ENCODE data around the gene FOCAD.
A peak's percentile ranks its signal among the peaks of the same experiment; 100 is the strongest.

The FOCAD gene

DNA sequence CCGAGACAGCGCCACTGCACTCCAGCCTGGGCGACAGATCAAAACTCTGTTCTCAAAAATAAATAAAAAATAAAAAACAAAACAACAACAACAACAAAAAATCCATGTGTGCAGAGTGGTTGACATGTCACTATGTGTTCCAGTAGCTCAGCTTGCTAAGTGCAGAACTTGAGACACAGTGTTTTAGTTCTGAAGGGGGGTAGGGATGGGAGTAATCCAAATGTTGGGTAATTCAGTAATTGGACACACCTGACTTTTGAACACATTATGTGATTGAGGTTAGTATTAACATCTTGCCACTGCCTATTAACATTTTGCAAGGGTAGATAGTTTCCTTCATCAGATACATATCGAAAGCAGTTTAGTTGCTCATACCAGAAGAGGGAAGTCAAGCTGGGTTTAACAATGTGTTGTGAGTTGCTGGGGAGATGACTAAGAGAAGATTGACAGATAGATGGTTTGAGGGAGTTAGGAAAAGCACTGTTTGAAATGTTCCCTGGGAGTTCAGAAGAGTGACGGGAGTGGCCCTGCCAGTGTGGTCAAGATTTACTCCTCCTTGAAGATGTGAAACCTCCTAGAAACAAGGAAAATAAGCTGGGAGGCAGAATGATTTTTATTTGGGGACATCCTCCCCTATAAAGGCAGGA lies 346.5 kb downstream of the FOCAD start:
- peak overlapping the region; percentile 41 for H3K4me3 ChIP-seq (ENCODE audit: low read depth, low read length)
- in situ Hi-C loops (cut with HindIII; ENCODE audit: low sequenced_read_pairs) = no loop called here
- peak; percentile 41 for DNase-seq (ENCODE audit: low read depth)

GRCh38 chr9:21031091-21031807 lies 347.2 kb downstream of the FOCAD start, which contains the start of gene HACD4:
Gene HACD4 (minus strand): TSS chr9:21031640. CDS start chr9:21031590, 50 bp downstream.
- H3K4me3 ChIP-seq (ENCODE audit: low read depth, low read length) = peak within 1 kb of the TSS; percentile 41
- TF ChIP-seq CTCF (IDR thresholded peaks at IDR 0.05; ENCODE audit: low read depth, low read length, missing control alignments) = no peak
- no peak for DNase-seq (ENCODE audit: low read depth)
- in situ Hi-C loops (cut with HindIII; ENCODE audit: low sequenced_read_pairs) = no loop called here

More for the DNA sequence above, 346.5 kb downstream of the FOCAD start:
- no peak for TF ChIP-seq CTCF (IDR thresholded peaks at IDR 0.05; ENCODE audit: low read depth, low read length, missing control alignments)

DNA sequence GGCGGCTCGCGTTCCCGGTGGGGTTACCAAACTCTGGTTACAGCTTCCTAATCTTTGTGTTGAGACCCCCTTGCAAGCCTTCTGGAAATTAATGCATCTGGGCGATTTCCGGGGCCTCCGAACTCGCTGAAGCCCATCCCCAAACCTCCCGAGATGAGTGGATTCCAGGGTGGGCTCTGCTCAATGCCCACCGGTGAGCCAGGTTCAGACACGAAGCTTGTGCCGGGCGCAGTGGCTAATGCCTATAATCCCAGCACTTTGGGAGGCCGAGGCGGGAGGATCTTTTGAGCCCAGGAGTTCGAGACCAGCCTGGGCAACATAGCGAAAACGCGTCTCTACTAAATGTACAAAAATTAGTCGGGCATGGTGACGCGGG lies 347.7 kb downstream of the FOCAD start:
- in situ Hi-C loops (cut with HindIII; ENCODE audit: low sequenced_read_pairs) = no loop called here
- no peak for TF ChIP-seq CTCF (IDR thresholded peaks at IDR 0.05; ENCODE audit: low read depth, low read length, missing control alignments)
- DNase-seq (ENCODE audit: low read depth) = no peak
- H3K4me3 ChIP-seq (ENCODE audit: low read depth, low read length) = peak overlapping the region; percentile 41

GRCh38 chr9:21037278-21037677 lies 353.2 kb downstream of the FOCAD start:
- TF ChIP-seq CTCF (IDR thresholded peaks at IDR 0.05; ENCODE audit: low read depth, low read length, missing control alignments) = no peak
- DNase-seq (ENCODE audit: low read depth) = no peak
- in situ Hi-C loops (cut with HindIII; ENCODE audit: low sequenced_read_pairs) = no loop called here
- no peak overlapping the region for H3K4me3 ChIP-seq (ENCODE audit: low read depth, low read length)

DNA sequence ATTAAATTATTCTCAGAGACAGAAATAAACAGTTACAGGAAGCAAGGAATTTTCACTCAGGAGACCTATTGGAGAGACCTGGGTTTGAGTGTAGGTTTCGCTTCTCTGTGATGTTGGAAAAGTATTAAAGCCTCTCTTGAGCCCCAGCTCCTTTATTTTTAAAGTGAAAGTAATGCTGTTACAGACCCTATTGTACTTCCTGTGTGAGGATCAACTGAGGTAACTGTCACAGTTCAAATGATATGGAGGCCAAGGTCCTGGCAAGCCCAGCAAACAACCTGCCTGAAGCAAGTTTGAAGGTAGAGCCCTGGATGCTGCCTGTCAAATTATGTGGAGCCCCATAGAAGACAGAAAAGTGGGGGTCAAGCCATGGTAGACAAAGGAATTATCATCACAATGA lies 355.2 kb downstream of the FOCAD start:
- H3K4me3 ChIP-seq (ENCODE audit: low read depth, low read length) = no peak overlapping the region
- in situ Hi-C loops (cut with HindIII; ENCODE audit: low sequenced_read_pairs) = no loop called here
- TF ChIP-seq CTCF (IDR thresholded peaks at IDR 0.05; ENCODE audit: low read depth, low read length, missing control alignments) = no peak
- no peak for DNase-seq (ENCODE audit: low read depth)

DNA sequence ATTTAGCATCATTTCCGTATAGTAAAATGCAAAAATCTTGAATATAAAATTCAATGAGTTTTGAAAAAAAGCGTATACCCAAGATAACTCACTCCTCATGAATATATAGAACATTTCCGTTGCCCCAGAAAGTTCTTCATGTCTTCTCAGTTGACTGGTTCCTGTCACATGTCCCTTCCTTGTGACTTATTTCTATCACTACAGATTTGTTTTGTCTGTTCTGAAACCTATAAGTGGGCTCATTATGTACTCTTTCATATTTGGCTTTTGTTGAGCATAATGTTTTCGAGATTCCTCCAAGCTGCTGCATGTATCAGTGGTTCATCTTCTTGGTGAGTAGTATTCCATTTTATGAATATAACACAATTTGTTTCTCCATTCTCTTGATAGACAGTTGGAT lies 358.4 kb downstream of the FOCAD start:
- no peak for DNase-seq (ENCODE audit: low read depth)
- no peak for TF ChIP-seq CTCF (IDR thresholded peaks at IDR 0.05; ENCODE audit: low read depth, low read length, missing control alignments)
- H3K4me3 ChIP-seq (ENCODE audit: low read depth, low read length) = no peak overlapping the region
- in situ Hi-C loops (cut with HindIII; ENCODE audit: low sequenced_read_pairs) = no loop called here
